Panc1 (cell line): Measurements from ENCODE around the gene PRDX3.
"Not testable (repeated sequence)": the region's sequence is repeated elsewhere in the genome, so short reads cannot be mapped to it uniquely, and the experiment has no call there.

Experiments
- CTCF ChIP-seq: fragments of 450-650 bp; IDR thresholded peaks from 2 replicates; pipeline ENCODE4 v1.5.1; 2017; ENCODE audit warnings: mild to moderate bottlenecking
- POLR2AphosphoS5 ChIP-seq: IDR thresholded peaks from 2 replicates; pipeline ENCODE4 v1.6.1; 2012; ENCODE audit warnings: mild to moderate bottlenecking, low read depth, low read length, moderate library complexity
- REST ChIP-seq, 2 experiments: IDR thresholded peaks; 2 replicates each; pipeline ENCODE4 v1.6.1; 2011 to 2012; ENCODE audit warnings: low read depth in 2 of 2, control low read depth in 1 of 2, low read length in 1 of 2, mild to moderate bottlenecking in 1 of 2, moderate library complexity in 1 of 2; ENCODE audit not compliant: insufficient read depth in 1 of 2

- not testable (repeated sequence) for TF ChIP-seq CTCF; POLR2AphosphoS5; REST (IDR thresholded peaks at IDR 0.05; ENCODE audit: insufficient read depth in 1 of 2, low read depth in 2 of 2, low read length in 1 of 2)
Observed at GRCh38 chr10:119151601-119152000, 27.0 kb downstream of the PRDX3 start.
